GM12872 (cell line): Measurements from ENCODE around the gene USH2A.

Experiments
- TF ChIP-seq, protein P1 (sequence below): IDR thresholded peaks from 3 replicates; pipeline ENCODE4 v1.5.1; 2011; ENCODE audit warnings: low read depth, mild to moderate bottlenecking, low read length, moderate library complexity; ENCODE audit not compliant: insufficient read depth

Gene USH2A

DNA sequence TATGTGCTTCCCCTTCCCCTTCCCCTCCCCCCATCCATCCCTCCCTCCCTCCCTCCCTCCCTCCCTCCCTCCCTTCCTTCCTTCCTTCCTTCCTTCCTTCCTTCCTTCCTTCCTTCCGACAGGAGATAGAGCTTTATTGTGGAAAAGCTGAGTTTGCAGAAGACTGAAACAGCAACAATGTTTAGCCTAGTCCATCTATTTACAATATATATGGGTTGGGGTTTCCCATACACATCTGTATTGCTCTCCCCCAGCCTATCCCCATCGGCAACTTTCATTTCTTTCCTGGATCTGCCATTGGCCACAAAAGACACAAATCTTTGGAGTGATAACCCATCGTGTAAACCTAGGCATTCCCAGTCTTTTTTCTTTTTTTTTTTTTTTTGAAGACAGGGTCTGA is 222.3 kb downstream of the USH2A start:
- TF ChIP-seq, protein P1, sequence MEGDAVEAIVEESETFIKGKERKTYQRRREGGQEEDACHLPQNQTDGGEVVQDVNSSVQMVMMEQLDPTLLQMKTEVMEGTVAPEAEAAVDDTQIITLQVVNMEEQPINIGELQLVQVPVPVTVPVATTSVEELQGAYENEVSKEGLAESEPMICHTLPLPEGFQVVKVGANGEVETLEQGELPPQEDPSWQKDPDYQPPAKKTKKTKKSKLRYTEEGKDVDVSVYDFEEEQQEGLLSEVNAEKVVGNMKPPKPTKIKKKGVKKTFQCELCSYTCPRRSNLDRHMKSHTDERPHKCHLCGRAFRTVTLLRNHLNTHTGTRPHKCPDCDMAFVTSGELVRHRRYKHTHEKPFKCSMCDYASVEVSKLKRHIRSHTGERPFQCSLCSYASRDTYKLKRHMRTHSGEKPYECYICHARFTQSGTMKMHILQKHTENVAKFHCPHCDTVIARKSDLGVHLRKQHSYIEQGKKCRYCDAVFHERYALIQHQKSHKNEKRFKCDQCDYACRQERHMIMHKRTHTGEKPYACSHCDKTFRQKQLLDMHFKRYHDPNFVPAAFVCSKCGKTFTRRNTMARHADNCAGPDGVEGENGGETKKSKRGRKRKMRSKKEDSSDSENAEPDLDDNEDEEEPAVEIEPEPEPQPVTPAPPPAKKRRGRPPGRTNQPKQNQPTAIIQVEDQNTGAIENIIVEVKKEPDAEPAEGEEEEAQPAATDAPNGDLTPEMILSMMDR, result no peak

DNA sequence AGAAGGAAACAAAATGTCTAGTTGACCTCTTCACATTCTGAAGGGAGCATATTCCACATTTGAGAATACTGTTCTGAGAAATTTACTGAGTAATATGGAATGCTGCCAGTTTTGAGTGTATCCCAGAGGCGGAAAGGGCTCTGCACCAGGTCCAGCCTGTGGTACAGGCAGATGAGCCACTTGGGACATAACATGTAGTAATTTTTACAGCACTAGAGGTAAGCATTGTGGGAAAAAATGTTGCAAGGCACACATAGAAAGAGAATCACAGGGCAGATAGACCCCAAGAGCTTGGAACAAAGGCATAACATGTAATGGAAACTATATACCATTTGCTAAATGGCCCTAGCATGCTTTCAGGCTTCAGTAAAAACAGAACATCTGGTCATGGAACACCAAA is 228.5 kb downstream of the USH2A start:
- TF ChIP-seq, protein P1, result no peak

DNA sequence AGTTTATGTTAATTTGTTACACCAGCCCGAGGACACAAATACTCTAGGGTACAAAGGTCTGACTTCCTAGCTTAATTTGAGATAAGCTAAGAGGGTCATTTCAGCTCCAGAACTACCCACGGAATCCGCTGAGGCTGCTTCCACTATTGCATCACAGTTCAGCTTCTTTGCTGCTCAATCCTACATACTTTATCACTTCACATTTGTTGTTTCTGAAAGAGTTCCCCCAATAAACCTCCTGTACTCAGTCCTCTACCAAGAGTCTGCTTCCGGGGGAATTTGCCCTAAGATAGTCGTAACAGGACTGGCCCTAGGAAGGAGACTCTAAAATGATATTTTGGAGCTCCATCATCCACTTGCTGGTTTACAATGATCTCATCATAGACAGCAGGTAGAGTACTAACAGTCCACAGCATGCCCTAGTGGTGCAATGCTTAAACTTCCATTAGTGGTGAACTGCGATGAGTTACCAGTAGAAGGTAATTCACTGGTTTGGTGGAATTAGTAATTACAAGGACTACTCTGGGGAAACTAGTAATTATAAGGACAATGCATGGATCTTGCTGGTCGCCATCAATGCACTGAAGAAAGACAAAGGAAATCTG is 229.3 kb downstream of the USH2A start:
- TF ChIP-seq, protein P1, result no peak

DNA sequence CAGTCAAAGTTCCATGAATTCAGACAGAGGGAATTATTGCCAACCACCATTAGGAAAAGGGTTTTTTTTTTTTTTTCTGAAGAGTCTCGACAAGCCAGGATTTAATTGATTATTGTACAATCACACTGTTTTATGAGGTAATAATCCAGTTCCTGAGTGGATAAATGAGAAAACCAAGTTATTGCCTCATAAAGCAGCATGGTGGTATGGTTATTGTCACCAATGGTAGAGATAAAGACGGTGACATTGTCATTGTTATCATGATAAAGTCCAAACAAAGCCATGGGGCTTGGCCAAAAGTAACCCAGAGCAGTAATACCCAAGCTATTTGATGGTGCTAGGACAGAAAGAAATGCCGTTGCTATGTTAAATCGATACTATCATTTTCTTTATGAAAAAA is 232.8 kb downstream of the USH2A start:
- TF ChIP-seq, protein P1, result no peak

DNA sequence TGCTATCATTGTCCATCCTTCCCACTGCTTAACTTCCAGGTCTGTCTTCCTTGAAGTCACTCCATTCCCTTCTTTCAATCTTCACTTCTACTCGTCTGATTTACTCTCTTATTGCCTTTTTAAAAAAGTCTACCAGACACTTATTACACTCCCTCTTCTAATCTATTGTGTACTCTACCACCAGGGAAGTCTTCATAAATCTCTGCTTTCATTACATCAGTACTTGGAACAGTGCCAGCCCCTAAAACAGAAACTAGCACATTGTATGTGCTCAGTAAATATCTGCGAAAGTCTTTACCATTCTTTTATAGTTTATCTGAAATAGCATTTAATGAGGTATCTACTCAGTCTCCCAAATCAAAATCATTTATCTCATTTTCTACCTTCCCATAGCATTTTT is 236.4 kb downstream of the USH2A start:
- TF ChIP-seq, protein P1, result no peak

DNA sequence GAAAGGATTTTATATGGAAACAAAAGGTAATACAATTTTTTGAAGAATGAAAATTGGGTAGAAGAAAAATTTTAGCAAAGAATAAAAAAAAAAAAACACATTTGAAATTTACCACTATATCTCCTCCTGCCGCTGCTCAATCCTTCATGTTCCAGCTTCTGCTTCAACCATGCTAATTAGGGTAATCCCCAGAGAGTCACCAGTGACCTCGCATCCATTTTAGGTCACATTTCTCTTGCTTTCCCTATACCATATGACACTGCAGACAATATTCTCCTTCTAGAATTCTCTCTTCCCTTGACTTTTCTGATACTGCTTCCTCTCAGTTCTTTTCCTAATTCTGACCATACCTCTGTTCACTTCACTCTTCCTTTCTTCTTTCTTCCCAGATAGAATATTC is 237.1 kb downstream of the USH2A start:
- TF ChIP-seq, protein P1, result no peak

DNA sequence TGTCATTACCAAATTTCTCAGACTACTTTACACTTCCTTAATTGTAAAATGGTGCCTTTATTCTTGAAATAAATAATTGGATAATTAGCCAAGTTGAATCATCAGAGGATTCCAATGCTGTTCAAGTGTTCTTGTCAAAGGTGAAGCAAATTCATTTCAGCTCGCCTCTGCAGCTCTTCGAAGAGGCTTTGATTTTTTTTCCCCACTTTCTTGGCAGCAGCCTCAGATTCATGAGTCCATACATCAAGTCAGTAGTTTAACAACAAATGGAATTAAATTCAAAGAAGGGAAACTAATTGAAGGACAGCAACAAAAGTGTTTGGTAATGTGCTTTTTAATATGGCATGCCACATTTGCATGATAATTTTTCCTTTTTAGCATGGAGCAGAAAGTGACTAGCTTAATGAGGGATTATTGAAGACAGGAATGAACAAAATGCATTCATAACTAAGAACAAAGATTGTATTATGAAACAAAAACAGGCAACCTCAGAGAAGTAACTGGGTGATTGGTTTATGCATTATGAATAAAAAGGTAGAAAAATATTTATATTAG is 239.0 kb downstream of the USH2A start:
- TF ChIP-seq, protein P1, result no peak
